Transverse colon (tissue), 4 donors: ENCODE data around the gene CAMTA1. TPM values are rescaled to one million over a fixed set of nuclear protein-coding genes. Genes with fewer than 3 reads are reported as not detected.
"Not testable (repeated sequence)": the region's sequence is repeated elsewhere in the genome, so short reads cannot be mapped to it uniquely, and the experiment has no call there.

Experiments
- DNase-seq: peaks from one replicate; pipeline ENCODE4 v3.0.0-alpha.2; 2019
- H3K27ac ChIP-seq, 4 donors: fragments of 200-600 bp; sonication (generic); 2 replicates each; pipeline ENCODE4 v1.5.1; 2016 to 2018; ENCODE audit warnings: inconsistent platforms in 4 of 4
- H3K27me3 ChIP-seq: fragments of 200-600 bp; sonication (generic); 2 replicates; pipeline ENCODE4 v1.5.1; 2017; ENCODE audit warnings: inconsistent platforms
- H3K36me3 ChIP-seq, 4 donors: fragments of 200-600 bp; sonication (generic); 2 replicates each; pipeline ENCODE4 v1.5.1; 2017 to 2019; ENCODE audit warnings: inconsistent platforms in 4 of 4
- H3K4me1 ChIP-seq, 4 donors: fragments of 200-600 bp; sonication (generic); 2 replicates each; pipeline ENCODE4 v1.5.1; 2017 to 2020; ENCODE audit warnings: inconsistent platforms in 4 of 4
- H3K4me3 ChIP-seq, 4 donors: fragments of 200-600 bp; sonication (generic); 1 replicate in 1 of 4; 2 replicates in 3 of 4; pipeline versions ENCODE4 v1.5.1 to v1.6.1; 2017 to 2019; ENCODE audit warnings: inconsistent platforms in 4 of 4
- H3K9me3 ChIP-seq, 2 donors: fragments of 200-600 bp; sonication (generic); 2 replicates each; pipeline ENCODE4 v1.5.1; 2017 to 2019; ENCODE audit warnings: inconsistent platforms in 2 of 2
- EP300 ChIP-seq: sonication (generic); formaldehyde crosslinking; IDR thresholded peaks from one replicate; pipeline ENCODE4 v1.6.1; 2017; ENCODE audit warnings: antibody characterized with exemption, low read depth
- POLR2A ChIP-seq: fragments of 450-650 bp; IDR thresholded peaks from one replicate; pipeline ENCODE4 v1.6.1; 2016; ENCODE audit warnings: antibody characterized with exemption, mild to moderate bottlenecking, moderate library complexity
- POLR2AphosphoS5 ChIP-seq, 3 donors: sonication (generic); formaldehyde crosslinking; IDR thresholded peaks; one replicate each; pipeline ENCODE4 v1.6.1; 2016; ENCODE audit warnings: antibody characterized with exemption in 3 of 3
- WGBS, 2 donors: methylation state at CpG; one replicate each; pipeline ENCODE4 v1.1.5; 2018; ENCODE audit warnings: low coverage in 1 of 2; 5-methylcytosine and 5-hydroxymethylcytosine counted together
- in situ Hi-C, 4 donors: fragments of 200-750 bp; cut with MboI; loops; one replicate each; pipeline versions ENCODE4 v1.15.0 to v1.15.1; 2017; ENCODE audit warnings: low sequenced_read_pairs in 3 of 4, low pct_ligation_motif_present in 1 of 4, low pct_unique_long_range_greater_than_20kb in 1 of 4
- intact Hi-C: fragments of 100-400 bp; cut with DNase I; formaldehyde crosslinking; loops from one replicate; pipeline ENCODE4 v1.15.1; 2023; ENCODE audit warnings: low total_unique reads
- total RNA-seq, 4 donors: library from RNA; depleted of rRNA; stranded (reverse); fragments of >200 nt; gene quantifications; one replicate each; pipeline ENCODE4 v1.1.0, GENCODE V29; 2016
- TF ChIP-seq, protein P1 (sequence below), 5 experiments: fragments of 200-600 bp in 3 of 5; fragments of 450-650 bp in 2 of 5; sonication (generic) in 3 of 5; IDR thresholded peaks; 1 replicate in 2 of 5; 2 replicates in 3 of 5; pipeline ENCODE4 v1.5.1; 2016 to 2017; ENCODE audit warnings: antibody characterized with exemption in 5 of 5, inconsistent platforms in 3 of 5, mild to moderate bottlenecking in 2 of 5, moderate library complexity in 1 of 5

Gene CAMTA1
- total RNA-seq, 4 donors from 2014 or later = 93.8 to 268 (median 130) TPM

DNA sequence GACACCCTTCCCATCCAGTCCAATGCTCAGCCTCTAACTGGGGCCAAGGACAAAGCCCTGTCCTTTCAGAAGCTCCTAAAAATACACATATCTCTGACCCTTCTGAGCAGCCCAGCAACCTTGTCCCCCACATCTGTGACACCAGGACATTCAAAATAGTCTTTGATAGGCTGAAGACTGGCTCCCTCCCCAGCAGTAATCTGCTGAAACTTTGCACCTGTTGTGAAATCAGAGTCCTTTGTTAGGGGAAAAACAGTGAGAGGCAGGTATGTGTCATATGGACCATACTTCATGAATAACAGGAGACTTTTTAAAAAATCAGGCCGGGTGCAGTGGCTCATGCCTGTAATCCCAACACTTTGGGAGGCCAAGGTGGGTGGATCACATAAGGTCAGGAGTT lies 903.4 kb downstream of the CAMTA1 start:
- no peaks in the 10 kb centered on the region for H3K27me3 ChIP-seq
- WGBS, 2 donors = 68% methylated on average over 1 of the region's 1 CpG; no CpG with 5 or more reads in 1 of the 2 donors
- in situ Hi-C loops (no loop called here), intact Hi-C loops (no loop called here)
- no peak overlapping the region for H3K27ac ChIP-seq
- H3K36me3 ChIP-seq = no peaks in the 10 kb centered on the region
- DNase-seq = no peak
- TF ChIP-seq POLR2AphosphoS5 (IDR thresholded peaks at IDR 0.05) (no peak), EP300 (no peak), POLR2A (no peak)
- TF ChIP-seq, protein P1, sequence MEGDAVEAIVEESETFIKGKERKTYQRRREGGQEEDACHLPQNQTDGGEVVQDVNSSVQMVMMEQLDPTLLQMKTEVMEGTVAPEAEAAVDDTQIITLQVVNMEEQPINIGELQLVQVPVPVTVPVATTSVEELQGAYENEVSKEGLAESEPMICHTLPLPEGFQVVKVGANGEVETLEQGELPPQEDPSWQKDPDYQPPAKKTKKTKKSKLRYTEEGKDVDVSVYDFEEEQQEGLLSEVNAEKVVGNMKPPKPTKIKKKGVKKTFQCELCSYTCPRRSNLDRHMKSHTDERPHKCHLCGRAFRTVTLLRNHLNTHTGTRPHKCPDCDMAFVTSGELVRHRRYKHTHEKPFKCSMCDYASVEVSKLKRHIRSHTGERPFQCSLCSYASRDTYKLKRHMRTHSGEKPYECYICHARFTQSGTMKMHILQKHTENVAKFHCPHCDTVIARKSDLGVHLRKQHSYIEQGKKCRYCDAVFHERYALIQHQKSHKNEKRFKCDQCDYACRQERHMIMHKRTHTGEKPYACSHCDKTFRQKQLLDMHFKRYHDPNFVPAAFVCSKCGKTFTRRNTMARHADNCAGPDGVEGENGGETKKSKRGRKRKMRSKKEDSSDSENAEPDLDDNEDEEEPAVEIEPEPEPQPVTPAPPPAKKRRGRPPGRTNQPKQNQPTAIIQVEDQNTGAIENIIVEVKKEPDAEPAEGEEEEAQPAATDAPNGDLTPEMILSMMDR (IDR thresholded peaks at IDR 0.05) = no peak
- no peaks in the 10 kb centered on the region for H3K4me1 ChIP-seq
- no peak overlapping the region for H3K4me3 ChIP-seq
- H3K9me3 ChIP-seq = peaks cover 0 to 2% of the 10 kb centered on the region in 2 donors

DNA sequence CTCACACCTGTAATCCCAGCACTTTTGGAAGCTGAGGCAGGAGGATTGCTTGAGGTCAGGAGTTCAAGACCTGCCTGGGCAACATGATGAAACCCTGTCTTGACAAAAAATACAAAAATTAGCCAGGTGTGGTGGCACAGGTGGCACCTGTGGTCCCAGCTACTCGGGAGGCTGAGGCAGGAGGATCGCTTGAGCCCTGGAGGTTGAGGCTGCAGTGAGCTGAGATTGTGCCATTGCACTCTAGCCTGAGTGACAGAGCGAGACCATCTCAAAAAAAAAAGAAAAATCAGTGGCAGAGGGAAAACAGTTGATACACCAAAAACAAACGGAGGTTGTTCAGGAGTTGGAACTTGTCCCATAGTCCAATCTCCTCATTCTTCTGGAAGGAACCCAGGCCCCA lies 904.1 kb downstream of the CAMTA1 start:
- in situ Hi-C loops, intact Hi-C loops: not testable (repeated sequence)

DNA sequence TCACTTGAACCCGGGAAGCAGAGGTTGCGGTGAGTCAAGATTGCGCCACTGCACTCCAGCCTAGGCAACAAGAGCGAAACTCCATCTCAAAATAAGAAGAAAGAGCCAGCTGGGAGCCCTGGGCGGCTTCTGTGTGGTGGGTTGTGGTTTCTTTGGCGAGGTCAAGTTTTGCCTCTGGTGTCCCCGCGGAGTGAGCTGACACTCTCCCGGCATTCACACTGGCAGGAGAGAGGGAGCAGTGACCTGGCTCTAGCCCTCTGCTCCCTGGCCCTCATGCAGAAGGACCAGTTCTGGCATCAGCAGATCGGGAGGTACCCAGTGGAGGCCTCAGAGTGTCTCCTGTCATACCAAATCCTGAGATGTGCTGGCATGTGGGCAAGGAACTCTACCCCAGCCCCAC lies 904.8 kb downstream of the CAMTA1 start:
- Histone ChIP-seq H3K4me3 (no peak overlapping the region), H3K4me1 (no peaks in the 10 kb centered on the region), H3K9me3 (peaks cover 0 to 3% of the 10 kb centered on the region in 2 donors), H3K36me3 (no peaks in the 10 kb centered on the region), H3K27ac (no peak overlapping the region), H3K27me3 (no peaks in the 10 kb centered on the region)
- no peak for TF ChIP-seq POLR2A
- TF ChIP-seq, protein P1 (IDR thresholded peaks at IDR 0.05) = no peak
- TF ChIP-seq EP300 = no peak
- TF ChIP-seq POLR2AphosphoS5 (IDR thresholded peaks at IDR 0.05) = no peak
- whole genome bisulfite sequencing, 2 donors = 94% methylated on average over 10 of the region's 10 CpGs; no CpG with 5 or more reads in 1 of the 2 donors
- in situ Hi-C loops = no loop called here
- DNase-seq = no peak
- intact Hi-C loops = loop anchor here (5.0 kb wide), 1 partner anchor 1663 kb away; no protein-coding TSS in a partner anchor

More for the DNA sequence above, 904.1 kb downstream of the CAMTA1 start:
- not testable (repeated sequence) for H3K4me1 ChIP-seq, H3K4me3 ChIP-seq, H3K27me3 ChIP-seq, H3K9me3 ChIP-seq, H3K36me3 ChIP-seq, DNase-seq, H3K27ac ChIP-seq
- 48 to 63% methylated on average over 4 of the region's 4 CpGs for WGBS, 2 donors

DNA sequence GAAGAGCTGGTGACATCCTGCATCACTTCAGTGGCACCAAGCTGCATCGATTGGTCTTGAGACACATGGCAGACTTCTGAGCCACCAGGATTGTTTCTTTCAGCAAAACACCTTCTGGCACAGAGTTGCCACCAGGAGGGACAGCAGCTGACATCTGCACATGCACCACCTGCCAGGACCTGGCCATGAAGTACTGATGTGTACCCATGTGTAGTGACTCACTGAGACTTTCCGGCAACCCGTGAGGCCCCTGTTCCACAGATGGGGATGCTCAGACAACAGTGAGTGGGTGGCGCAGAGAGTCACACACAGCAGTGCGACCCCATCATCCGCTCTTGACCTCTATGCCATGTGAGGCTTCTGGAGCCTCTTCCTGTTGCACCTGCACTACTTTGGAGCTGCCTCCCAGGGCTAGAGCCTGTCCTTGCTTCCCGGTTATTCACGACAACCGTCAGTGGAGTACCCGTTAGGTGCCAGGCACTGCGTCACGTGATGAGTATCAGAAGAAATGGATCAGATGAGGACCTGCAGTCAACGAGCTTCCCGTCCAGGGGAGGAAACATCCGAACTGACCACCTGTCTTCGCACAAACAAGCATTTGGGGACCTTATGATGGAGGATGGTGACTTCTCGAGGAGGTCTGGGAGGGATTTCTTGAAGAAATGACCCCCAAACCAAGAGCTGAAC lies 905.4 kb downstream of the CAMTA1 start:
- Histone ChIP-seq H3K27ac (no peak overlapping the region), H3K9me3 (peaks cover 0 to 3% of the 10 kb centered on the region in 2 donors), H3K36me3 (no peaks in the 10 kb centered on the region), H3K27me3 (no peaks in the 10 kb centered on the region), H3K4me1 (no peaks in the 10 kb centered on the region), H3K4me3 (no peak overlapping the region)
- in situ Hi-C loops (no loop called here), intact Hi-C loops (loop anchor here (5.0 kb wide), 1 partner anchor 1663 kb away; no protein-coding TSS in a partner anchor)
- WGBS, 2 donors = 91% methylated on average over 16 of the region's 17 CpGs; no CpG with 5 or more reads in 1 of the 2 donors
- TF ChIP-seq POLR2AphosphoS5 (IDR thresholded peaks at IDR 0.05) = no peak
- no peak for DNase-seq

DNA sequence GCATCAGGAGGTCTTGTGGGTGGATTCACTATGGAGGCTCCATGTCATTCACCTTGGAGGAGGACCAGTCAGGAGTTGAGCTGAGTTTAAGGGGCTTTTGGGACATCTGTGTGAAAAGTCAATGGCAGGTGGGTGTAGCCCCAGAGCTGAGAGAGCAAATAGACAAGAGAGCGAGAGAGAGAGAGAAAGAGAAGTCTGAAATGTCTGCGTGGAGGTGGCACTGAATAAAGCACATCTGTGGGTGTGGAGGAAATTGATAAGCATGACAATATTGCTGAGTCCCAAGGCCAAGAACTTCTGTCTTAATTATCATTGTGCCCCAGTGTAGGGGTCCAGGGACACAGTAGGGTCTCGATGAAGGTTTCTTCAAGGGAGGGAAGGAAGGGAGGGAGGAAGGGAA lies 906.3 kb downstream of the CAMTA1 start:
- Histone ChIP-seq H3K36me3 (no peaks in the 10 kb centered on the region), H3K4me3 (no peak overlapping the region), H3K27me3 (no peaks in the 10 kb centered on the region), H3K27ac (no peak overlapping the region), H3K9me3 (peaks cover 0 to 3% of the 10 kb centered on the region in 2 donors), H3K4me1 (no peaks in the 10 kb centered on the region)
- intact Hi-C loops = loop anchor here (5.0 kb wide), 1 partner anchor 1664 kb away; no protein-coding TSS in a partner anchor
- in situ Hi-C loops = no loop called here
- 83 to 94% methylated on average over 2 to 3 of the region's 3 CpGs for WGBS, 2 donors
- DNase-seq = no peak
- TF ChIP-seq EP300 (no peak), POLR2A (no peak), POLR2AphosphoS5 (IDR thresholded peaks at IDR 0.05) (no peak)
- TF ChIP-seq, protein P1 (IDR thresholded peaks at IDR 0.05) = no peak
